Measurements from ENCODE around the gene PHOSPHO2. TPM values are rescaled to one million over a fixed set of nuclear protein-coding genes. Genes with fewer than 3 reads are reported as not detected.

The PHOSPHO2 gene
- total and polyA plus RNA-seq, 9 of the 15 experiments (the other 6 are each of a cell fraction or from before 2014, with no cell fraction given), result 7.8 to 19.1 (median 11.7) TPM

- TF ChIP-seq, protein P1, sequence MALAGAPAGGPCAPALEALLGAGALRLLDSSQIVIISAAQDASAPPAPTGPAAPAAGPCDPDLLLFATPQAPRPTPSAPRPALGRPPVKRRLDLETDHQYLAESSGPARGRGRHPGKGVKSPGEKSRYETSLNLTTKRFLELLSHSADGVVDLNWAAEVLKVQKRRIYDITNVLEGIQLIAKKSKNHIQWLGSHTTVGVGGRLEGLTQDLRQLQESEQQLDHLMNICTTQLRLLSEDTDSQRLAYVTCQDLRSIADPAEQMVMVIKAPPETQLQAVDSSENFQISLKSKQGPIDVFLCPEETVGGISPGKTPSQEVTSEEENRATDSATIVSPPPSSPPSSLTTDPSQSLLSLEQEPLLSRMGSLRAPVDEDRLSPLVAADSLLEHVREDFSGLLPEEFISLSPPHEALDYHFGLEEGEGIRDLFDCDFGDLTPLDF (CRISPR knock-in tag; IDR thresholded peaks at IDR 0.05), result peak; percentile 83
- TF ChIP-seq ZNF133 (CRISPR knock-in tag; IDR thresholded peaks at IDR 0.05) (no peak), PHTF2 (CRISPR knock-in tag; IDR thresholded peaks at IDR 0.05) (no peak), GABPA (tag; conservative IDR thresholded peaks at IDR 0.05; ENCODE audit: low read depth) (peak; percentile 96), PKNOX1 (IDR thresholded peaks at IDR 0.05) (peak; percentile 21; the same call in 1 of the 2 replicates), FIP1L1 (IDR thresholded peaks at IDR 0.05; ENCODE audit: low read depth, low read length, poor library complexity, severe bottlenecking) (peak; percentile 84), E4F1 (CRISPR knock-in tag; IDR thresholded peaks at IDR 0.05; ENCODE audit: borderline replicate concordance) (no peak), KLF13 (tag; IDR thresholded peaks at IDR 0.05; ENCODE audit: borderline replicate concordance, low read depth) (0 out of 2 replicates have a peak, but pooled peaks have one; percentile 44), MBD2 (IDR thresholded peaks at IDR 0.05; ENCODE audit: borderline replicate concordance, low read depth) (peak; percentile 73; the same call in 1 of the 2 replicates), ATF1 (CRISPR knock-in tag; IDR thresholded peaks at IDR 0.05) (0 out of 2 replicates have a peak, but pooled peaks have one; percentile 22), ATF1 (tag; IDR thresholded peaks at IDR 0.05) (peak; percentile 96), NUFIP1 (IDR thresholded peaks at IDR 0.05; ENCODE audit: partially characterized antibody) (no peak), ERF (CRISPR knock-in tag; IDR thresholded peaks at IDR 0.05) (no peak; the same call in 1 of the 2 replicates), CBX1 (IDR thresholded peaks at IDR 0.05; ENCODE audit: low read depth) (peak; percentile 64; the same call in 1 of the 2 replicates), ZNF561 (CRISPR knock-in tag; conservative IDR thresholded peaks at IDR 0.05) (no peak), ATF7 (IDR thresholded peaks at IDR 0.05) (peak; percentile 91), NELFE (IDR thresholded peaks at IDR 0.05; ENCODE audit: insufficient read depth, insufficient read length) (peak; percentile 26), CCNT2 (IDR thresholded peaks at IDR 0.05; ENCODE audit: borderline replicate concordance, extremely low read depth, insufficient read length, low read depth, low read length) (peak; percentile 92), SRSF9 (IDR thresholded peaks at IDR 0.05; ENCODE audit: borderline replicate concordance, low read depth, low read length) (no peak), BHLHE40 (IDR thresholded peaks at IDR 0.05; ENCODE audit: low read length) (peak; percentile 77), RNF2 (IDR thresholded peaks at IDR 0.05) (peak; percentile 52; the same call in 1 of the 2 replicates), POLR2H (tag; IDR thresholded peaks at IDR 0.05; ENCODE audit: low read depth) (0 out of 2 replicates have a peak, but pooled peaks have one; percentile 34), DPF2 (IDR thresholded peaks at IDR 0.05) (peak; percentile 19; the same call in 1 of the 2 replicates)
Measured at GRCh38 chr2:169694113-169694893, at the start of gene PHOSPHO2, which contains the start of gene CFAP210 (continued).
